GM13977 (cell line): ENCODE data around the gene FAM3A.

Experiments used
- DNase-seq: peaks from one replicate; pipeline ENCODE4 v3.0.0; 2012; ENCODE audit warnings: low spot score
- in situ Hi-C: fragments of 300-500 bp; cut with MboI; formaldehyde crosslinking; loops from one replicate; pipeline ENCODE4 v1.12.0; 2022; ENCODE audit warnings: low sequenced_read_pairs, low pct_unique_long_range_greater_than_20kb, mixed read lengths, inconsistent platforms; ENCODE audit not compliant: unreplicated experiment
- TF ChIP-seq, protein P1 (sequence below): IDR thresholded peaks from 2 replicates; pipeline ENCODE4 v1.5.1; 2012; ENCODE audit warnings: mild to moderate bottlenecking, control low read depth; ENCODE audit not compliant: insufficient read depth; ENCODE audit errors: extremely low read depth, missing control alignments

The FAM3A gene

DNA sequence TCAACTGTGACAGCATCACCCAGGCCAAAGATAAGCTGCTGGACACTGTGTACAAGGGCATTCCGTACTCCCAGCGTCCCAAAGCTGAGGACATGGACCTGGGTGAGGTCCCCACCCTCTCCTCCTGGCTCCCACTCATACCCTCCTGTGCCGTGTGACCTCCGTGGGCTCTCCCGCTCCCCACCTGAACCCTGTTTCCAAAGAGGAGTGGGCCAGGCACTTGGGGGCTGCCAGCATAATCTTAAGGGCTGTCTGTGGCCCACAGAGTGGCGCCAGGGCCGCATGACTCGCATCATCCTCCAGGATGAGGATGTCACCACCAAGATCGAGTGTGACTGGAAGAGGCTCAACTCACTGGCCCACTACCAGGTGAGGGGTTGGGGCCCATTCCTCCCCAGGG lies 46.9 kb downstream of the FAM3A start:
- in situ Hi-C loops: no loop called here
- DNase-seq: no peak

DNA sequence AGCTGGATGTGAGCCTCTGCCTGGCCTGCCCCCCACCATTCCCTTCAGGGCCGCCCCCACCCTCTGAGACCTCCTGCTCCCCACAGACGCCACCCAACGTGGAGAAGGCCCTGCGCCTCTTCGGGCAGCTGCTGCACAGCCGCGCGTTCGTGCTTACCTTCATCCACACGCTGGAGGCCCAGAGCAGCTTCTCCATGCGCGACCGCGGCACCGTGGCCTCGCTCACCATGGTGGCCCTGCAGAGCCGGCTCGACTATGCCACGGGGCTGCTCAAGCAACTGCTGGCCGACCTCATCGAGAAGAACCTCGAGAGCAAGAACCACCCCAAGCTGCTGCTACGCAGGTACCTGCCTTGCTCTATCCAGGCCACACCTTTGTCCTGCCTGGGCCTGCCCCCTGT lies 47.8 kb downstream of the FAM3A start:
- TF ChIP-seq, protein P1, sequence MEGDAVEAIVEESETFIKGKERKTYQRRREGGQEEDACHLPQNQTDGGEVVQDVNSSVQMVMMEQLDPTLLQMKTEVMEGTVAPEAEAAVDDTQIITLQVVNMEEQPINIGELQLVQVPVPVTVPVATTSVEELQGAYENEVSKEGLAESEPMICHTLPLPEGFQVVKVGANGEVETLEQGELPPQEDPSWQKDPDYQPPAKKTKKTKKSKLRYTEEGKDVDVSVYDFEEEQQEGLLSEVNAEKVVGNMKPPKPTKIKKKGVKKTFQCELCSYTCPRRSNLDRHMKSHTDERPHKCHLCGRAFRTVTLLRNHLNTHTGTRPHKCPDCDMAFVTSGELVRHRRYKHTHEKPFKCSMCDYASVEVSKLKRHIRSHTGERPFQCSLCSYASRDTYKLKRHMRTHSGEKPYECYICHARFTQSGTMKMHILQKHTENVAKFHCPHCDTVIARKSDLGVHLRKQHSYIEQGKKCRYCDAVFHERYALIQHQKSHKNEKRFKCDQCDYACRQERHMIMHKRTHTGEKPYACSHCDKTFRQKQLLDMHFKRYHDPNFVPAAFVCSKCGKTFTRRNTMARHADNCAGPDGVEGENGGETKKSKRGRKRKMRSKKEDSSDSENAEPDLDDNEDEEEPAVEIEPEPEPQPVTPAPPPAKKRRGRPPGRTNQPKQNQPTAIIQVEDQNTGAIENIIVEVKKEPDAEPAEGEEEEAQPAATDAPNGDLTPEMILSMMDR: no peak
- in situ Hi-C loops: no loop called here
- DNase-seq: no peak

More for the DNA sequence above, 46.9 kb downstream of the FAM3A start:
- TF ChIP-seq, protein P1: no peak

DNA sequence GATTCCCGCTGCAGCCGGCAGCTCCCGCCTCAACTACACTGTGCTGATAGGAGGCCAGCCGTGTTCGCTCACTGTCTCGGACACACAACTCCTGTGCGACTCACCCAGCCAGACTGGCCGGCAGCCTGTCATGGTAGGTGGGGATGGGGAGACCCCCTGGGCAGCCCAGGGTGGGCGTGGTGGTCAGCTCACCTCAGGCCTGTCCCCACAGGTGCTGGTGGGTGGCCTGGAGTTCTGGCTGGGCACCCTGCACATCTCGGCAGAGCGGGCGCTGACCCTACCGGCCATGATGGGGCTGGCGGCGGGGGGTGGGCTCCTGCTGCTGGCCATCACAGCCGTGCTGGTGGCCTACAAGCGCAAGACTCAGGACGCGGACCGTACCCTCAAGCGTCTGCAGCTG lies 48.5 kb downstream of the FAM3A start:
- no peak for DNase-seq
- TF ChIP-seq, protein P1: no peak
- in situ Hi-C loops: no loop called here

DNA sequence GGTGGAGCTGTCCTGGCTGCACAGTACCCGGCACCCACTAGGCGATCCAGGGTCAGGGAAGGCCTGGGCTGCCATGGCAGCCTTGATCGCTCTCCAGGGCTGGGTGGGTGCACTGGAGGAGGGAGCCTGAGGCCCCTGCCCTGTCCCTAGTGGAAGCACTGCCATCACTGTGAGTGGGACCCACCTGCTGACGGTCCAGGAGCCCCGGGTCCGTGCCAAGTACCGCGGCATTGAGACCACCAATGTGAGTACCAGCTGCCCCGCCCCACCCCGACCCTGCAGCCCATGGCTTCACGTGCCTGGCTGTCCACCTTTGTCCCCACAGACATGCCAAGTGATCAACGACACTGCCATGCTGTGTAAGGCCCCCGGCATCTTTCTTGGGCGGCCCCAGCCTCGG lies 49.1 kb downstream of the FAM3A start:
- TF ChIP-seq, protein P1: no peak
- DNase-seq: no peak
- in situ Hi-C loops: no loop called here

DNA sequence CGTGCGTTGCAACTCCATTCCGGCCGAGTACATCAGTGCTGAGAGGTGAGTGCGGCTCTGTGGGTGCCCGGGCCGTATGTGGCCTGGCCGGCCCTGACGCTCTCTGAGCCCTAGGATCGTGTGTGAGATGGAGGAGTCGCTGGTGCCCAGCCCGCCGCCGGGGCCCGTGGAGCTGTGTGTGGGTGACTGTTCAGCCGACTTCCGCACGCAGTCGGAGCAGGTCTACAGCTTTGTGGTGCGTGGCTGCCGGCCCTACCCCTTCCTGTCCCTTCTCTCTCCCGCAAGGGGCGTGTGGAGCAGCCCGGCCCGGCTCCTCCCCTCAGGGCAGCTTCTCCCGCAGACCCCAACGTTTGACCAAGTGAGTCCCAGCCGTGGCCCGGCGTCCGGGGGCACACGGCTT lies 50.0 kb downstream of the FAM3A start:
- TF ChIP-seq, protein P1: no peak
- DNase-seq: no peak
- in situ Hi-C loops: no loop called here

DNA sequence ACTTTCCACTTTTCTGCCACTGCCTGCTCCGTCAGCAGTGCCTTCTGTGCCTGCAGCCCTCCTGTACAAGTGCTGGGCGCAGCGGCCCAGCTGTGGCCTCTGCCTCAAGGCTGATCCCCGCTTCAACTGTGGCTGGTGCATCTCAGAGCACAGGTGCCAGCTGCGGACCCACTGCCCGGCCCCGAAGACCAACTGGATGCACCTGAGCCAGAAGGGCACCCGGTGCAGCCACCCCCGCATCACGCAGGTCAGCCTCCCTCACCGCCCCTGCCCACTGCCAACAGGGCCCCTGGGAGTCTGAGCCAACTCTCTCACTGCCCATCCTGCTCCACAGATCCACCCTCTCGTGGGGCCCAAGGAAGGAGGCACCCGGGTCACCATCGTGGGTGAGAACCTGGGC lies 50.4 kb downstream of the FAM3A start:
- TF ChIP-seq, protein P1: no peak
- DNase-seq: no peak
- in situ Hi-C loops: no loop called here

DNA sequence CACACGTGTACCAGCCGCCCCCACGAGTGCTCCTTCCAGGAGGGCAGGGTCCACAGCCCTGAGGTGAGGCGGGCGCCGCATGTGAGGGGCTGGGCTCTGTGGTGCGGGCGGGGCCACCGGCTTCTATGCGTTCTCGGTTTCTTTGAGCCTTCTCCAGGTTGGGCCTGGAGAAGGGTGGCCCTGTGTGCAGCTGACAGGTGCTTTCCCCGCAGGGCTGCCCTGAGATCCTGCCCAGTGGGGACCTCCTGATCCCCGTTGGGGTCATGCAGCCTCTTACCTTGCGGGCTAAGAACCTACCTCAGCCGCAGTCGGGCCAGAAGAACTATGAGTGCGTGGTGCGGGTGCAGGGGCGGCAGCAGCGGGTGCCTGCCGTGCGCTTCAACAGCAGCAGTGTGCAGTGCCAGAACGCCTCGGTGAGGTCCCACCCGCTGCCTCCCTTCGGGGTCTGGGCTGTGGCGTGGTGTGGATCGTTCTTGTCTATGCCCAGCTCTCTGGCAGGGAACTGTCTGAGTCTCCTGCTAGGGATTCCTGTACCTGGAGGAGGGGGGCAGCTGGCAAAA lies 51.1 kb downstream of the FAM3A start:
- TF ChIP-seq, protein P1: no peak
- in situ Hi-C loops: no loop called here
- no peak for DNase-seq
